ENCODE measurements around the gene ZNF423. TPM values are rescaled to one million over a fixed set of nuclear protein-coding genes. Genes with fewer than 3 reads are reported as not detected.

ZNF423 gene
- total RNA-seq, 4 donors from 2014 or later = 0.72 to 5.9 (median 1.1) TPM

DNA sequence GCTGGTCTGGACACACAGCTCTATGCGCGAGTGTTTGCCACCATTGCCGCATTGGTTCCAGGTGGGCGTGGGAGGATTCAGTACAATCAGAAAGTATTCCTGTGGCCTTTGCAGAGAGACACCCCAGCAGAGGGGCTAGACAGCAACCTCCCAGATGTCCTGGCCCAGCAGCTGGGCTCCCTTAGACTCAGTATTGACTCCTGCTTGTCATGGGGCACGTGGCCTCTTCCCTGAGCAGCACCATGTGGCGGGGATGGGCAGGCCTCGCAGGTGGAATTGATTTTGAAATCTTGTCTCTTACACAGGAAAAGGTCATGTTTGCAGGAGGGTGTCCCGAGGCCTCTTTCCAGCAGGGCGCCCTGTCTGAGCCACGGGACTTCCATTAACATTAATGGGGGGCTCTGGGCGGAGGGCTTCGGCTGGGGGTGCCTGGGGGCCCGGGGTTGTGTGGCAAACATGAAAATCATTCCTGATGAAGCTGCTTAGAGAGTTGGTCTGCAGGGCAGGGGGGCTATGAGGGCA is 385.9 kb downstream of the ZNF423 start:
- H3K27me3 ChIP-seq = peaks cover 0 to 5% (median 0%) of the 10 kb centered on the region in 4 donors
- TF ChIP-seq, protein P1, sequence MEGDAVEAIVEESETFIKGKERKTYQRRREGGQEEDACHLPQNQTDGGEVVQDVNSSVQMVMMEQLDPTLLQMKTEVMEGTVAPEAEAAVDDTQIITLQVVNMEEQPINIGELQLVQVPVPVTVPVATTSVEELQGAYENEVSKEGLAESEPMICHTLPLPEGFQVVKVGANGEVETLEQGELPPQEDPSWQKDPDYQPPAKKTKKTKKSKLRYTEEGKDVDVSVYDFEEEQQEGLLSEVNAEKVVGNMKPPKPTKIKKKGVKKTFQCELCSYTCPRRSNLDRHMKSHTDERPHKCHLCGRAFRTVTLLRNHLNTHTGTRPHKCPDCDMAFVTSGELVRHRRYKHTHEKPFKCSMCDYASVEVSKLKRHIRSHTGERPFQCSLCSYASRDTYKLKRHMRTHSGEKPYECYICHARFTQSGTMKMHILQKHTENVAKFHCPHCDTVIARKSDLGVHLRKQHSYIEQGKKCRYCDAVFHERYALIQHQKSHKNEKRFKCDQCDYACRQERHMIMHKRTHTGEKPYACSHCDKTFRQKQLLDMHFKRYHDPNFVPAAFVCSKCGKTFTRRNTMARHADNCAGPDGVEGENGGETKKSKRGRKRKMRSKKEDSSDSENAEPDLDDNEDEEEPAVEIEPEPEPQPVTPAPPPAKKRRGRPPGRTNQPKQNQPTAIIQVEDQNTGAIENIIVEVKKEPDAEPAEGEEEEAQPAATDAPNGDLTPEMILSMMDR (IDR thresholded peaks at IDR 0.05) = no peak
- no peak for TF ChIP-seq POLR2A (IDR thresholded peaks at IDR 0.05)
- no peaks in the 10 kb centered on the region for H3K36me3 ChIP-seq
- H3K4me1 ChIP-seq = no peaks in the 10 kb centered on the region
- 81 to 97% methylated on average over 4 to 5 of the region's 13 CpGs for WGBS, 2 donors
- DNase-seq = no peak
- no peaks in the 10 kb centered on the region for H3K9me3 ChIP-seq
- H3K4me3 ChIP-seq = no peak overlapping the region
- intact Hi-C loops (cut with DNase I) = no loop called here
- H3K27ac ChIP-seq = no peak overlapping the region

GRCh38 chr16:49469311-49469670 is 386.6 kb downstream of the ZNF423 start:
- H3K4me3 ChIP-seq = no peak overlapping the region
- H3K4me1 ChIP-seq = no peaks in the 10 kb centered on the region
- 74 to 83% methylated on average over 5 of the region's 6 CpGs for WGBS, 2 donors
- no peaks in the 10 kb centered on the region for H3K9me3 ChIP-seq
- H3K27ac ChIP-seq = no peak overlapping the region
- DNase-seq = no peak
- H3K36me3 ChIP-seq = no peaks in the 10 kb centered on the region
- TF ChIP-seq POLR2A (IDR thresholded peaks at IDR 0.05) = no peak
- TF ChIP-seq, protein P1 (IDR thresholded peaks at IDR 0.05) = no peak
- intact Hi-C loops (cut with DNase I) = no loop called here
- H3K27me3 ChIP-seq = peaks cover 0 to 12% (median 0%) of the 10 kb centered on the region in 4 donors

GRCh38 chr16:49468611-49469310 is 387.2 kb downstream of the ZNF423 start:
- H3K9me3 ChIP-seq = no peaks in the 10 kb centered on the region
- TF ChIP-seq, protein P1 (IDR thresholded peaks at IDR 0.05) = no peak
- no peak for TF ChIP-seq POLR2A (IDR thresholded peaks at IDR 0.05)
- no peak overlapping the region for H3K27ac ChIP-seq
- peaks cover 0 to 17% (median 0%) of the 10 kb centered on the region in 4 donors for H3K27me3 ChIP-seq
- H3K36me3 ChIP-seq = no peaks in the 10 kb centered on the region
- no peaks in the 10 kb centered on the region for H3K4me1 ChIP-seq
- intact Hi-C loops (cut with DNase I) = no loop called here
- no peak overlapping the region for H3K4me3 ChIP-seq
- no peak for DNase-seq
- WGBS, 2 donors = 82 to 92% methylated on average over 2 to 3 of the region's 3 CpGs

- no peaks in the 10 kb centered on the region for H3K9me3 ChIP-seq
- H3K4me3 ChIP-seq = no peak overlapping the region
- 73 to 84% methylated on average over 8 to 10 of the region's 12 CpGs for WGBS, 2 donors
- no peaks in the 10 kb centered on the region for H3K4me1 ChIP-seq
- intact Hi-C loops (cut with DNase I) = no loop called here
- no peak overlapping the region for H3K27ac ChIP-seq
- H3K27me3 ChIP-seq = peaks cover 0 to 27% (median 0%) of the 10 kb centered on the region in 4 donors
- DNase-seq = no peak
- no peaks in the 10 kb centered on the region for H3K36me3 ChIP-seq
- no peak for TF ChIP-seq POLR2A (IDR thresholded peaks at IDR 0.05)
- TF ChIP-seq, protein P1 (IDR thresholded peaks at IDR 0.05) = no peak
Observed at GRCh38 chr16:49467540-49468372, 388.2 kb downstream of the ZNF423 start.

- Histone ChIP-seq H3K27ac (no peak overlapping the region), H3K36me3 (no peaks in the 10 kb centered on the region), H3K4me3 (no peak overlapping the region), H3K4me1 (no peaks in the 10 kb centered on the region), H3K27me3 (peaks cover 0 to 30% (median 0%) of the 10 kb centered on the region in 4 donors), H3K9me3 (no peaks in the 10 kb centered on the region)
- intact Hi-C loops (cut with DNase I) = no loop called here
- DNase-seq = no peak
- TF ChIP-seq POLR2A (IDR thresholded peaks at IDR 0.05) = no peak
- TF ChIP-seq, protein P1 (IDR thresholded peaks at IDR 0.05) = no peak
- WGBS, 2 donors = 89 to 90% methylated on average over 1 of the region's 1 CpG
Observed at GRCh38 chr16:49466881-49467280, 389.0 kb downstream of the ZNF423 start.
